ENCODE results near the gene DSTN. TPM values are rescaled to one million over a fixed set of nuclear protein-coding genes. Genes with fewer than 3 reads are reported as not detected.

Gene DSTN
- total and polyA plus RNA-seq, 2 donors (not counting 3 experiments of a cell fraction or from before 2014, with no cell fraction given): 66.1 to 300 TPM

GRCh38 chr20:17629025-17629424, 59.1 kb downstream of the DSTN start:
- no peaks in the 10 kb centered on the region for H3K9me3 ChIP-seq (replicated peaks; ENCODE audit: control insufficient read depth, insufficient read depth, low read length)
- dilution Hi-C loops (cut with MboI; ENCODE audit: extremely low pct_ligation_motif_present, low sequenced_read_pairs): no loop called here
- H3K4me3 ChIP-seq (replicated peaks in 1 of 3; ENCODE audit: insufficient read depth in 1 of 3, low read depth in 1 of 3, low read length in 3 of 3): no peak overlapping the region
- intact Hi-C loops (cut with micrococcal nuclease): no loop called here
- no peak overlapping the region for H3K9ac ChIP-seq (replicated peaks; ENCODE audit: extremely low read depth, insufficient read depth, low read length)
- BruUV-seq (replicated peaks): no TSS peak
- no peak for DNase-seq (ENCODE audit: low read depth, low spot score)
- ChIA-PET POLR2A (no interaction called here), CTCF (interaction anchor here (1.0 kb wide), 1 partner anchor 124 kb away, joined by 4 read pairs; no protein-coding TSS in a partner anchor)
- no peak overlapping the region for H2AFZ ChIP-seq (ENCODE audit: low read depth, low read length)
- H3K79me2 ChIP-seq (ENCODE audit: control insufficient read depth, insufficient read depth, low read length): no peaks in the 10 kb centered on the region
- no peaks in the 10 kb centered on the region for H3K9me1 ChIP-seq (replicated peaks; ENCODE audit: control insufficient read depth, extremely low read depth, insufficient read depth, low read length)
- no peaks in the 10 kb centered on the region for H3K27me3 ChIP-seq (ENCODE audit: control insufficient read depth in 2 of 2, insufficient read depth in 2 of 2, low read length in 2 of 2)
- no peak overlapping the region for H3K27ac ChIP-seq (ENCODE audit: insufficient read depth, low read depth, low read length)
- no peak overlapping the region for H3K4me2 ChIP-seq (ENCODE audit: insufficient read depth, low read length)
- peaks cover 12 to 94% of the 10 kb centered on the region in 2 experiments for H3K36me3 ChIP-seq (ENCODE audit: control insufficient read depth in 2 of 2, extremely low read depth in 1 of 2, insufficient read depth in 2 of 2, low read length in 2 of 2)
- H3K4me1 ChIP-seq (ENCODE audit: control insufficient read depth, extremely low read depth, insufficient read depth, low read length): no peaks in the 10 kb centered on the region
- no peaks in the 10 kb centered on the region for H4K20me1 ChIP-seq (replicated peaks; ENCODE audit: control insufficient read depth, extremely low read depth, insufficient read depth, low read length)
- no peak for TF ChIP-seq MYC (IDR thresholded peaks at IDR 0.05; ENCODE audit: low read depth, low read length)
- no peak for TF ChIP-seq EZH2 (IDR thresholded peaks at IDR 0.05; ENCODE audit: borderline replicate concordance, low read depth, low read length, severe bottlenecking)
- TF ChIP-seq POLR2A (IDR thresholded peaks at IDR 0.05; ENCODE audit: low read depth, low read length): no peak
- no peak for TF ChIP-seq POLR2AphosphoS5 (IDR thresholded peaks at IDR 0.05; ENCODE audit: insufficient read depth, low read depth, low read length)
- FAIRE-seq: no peak

GRCh38 chr20:17629678-17630089, 59.8 kb downstream of the DSTN start:
- Histone ChIP-seq H3K9me3 (replicated peaks; ENCODE audit: control insufficient read depth, insufficient read depth, low read length) (no peaks in the 10 kb centered on the region), H3K79me2 (ENCODE audit: control insufficient read depth, insufficient read depth, low read length) (no peaks in the 10 kb centered on the region), H3K4me3 (replicated peaks in 1 of 3; ENCODE audit: insufficient read depth in 1 of 3, low read depth in 1 of 3, low read length in 3 of 3) (no peak overlapping the region), H3K9ac (replicated peaks; ENCODE audit: extremely low read depth, insufficient read depth, low read length) (no peak overlapping the region), H2AFZ (ENCODE audit: low read depth, low read length) (no peak overlapping the region), H3K27ac (ENCODE audit: insufficient read depth, low read depth, low read length) (no peak overlapping the region), H3K4me1 (ENCODE audit: control insufficient read depth, extremely low read depth, insufficient read depth, low read length) (no peaks in the 10 kb centered on the region), H4K20me1 (replicated peaks; ENCODE audit: control insufficient read depth, extremely low read depth, insufficient read depth, low read length) (no peaks in the 10 kb centered on the region), H3K9me1 (replicated peaks; ENCODE audit: control insufficient read depth, extremely low read depth, insufficient read depth, low read length) (no peaks in the 10 kb centered on the region), H3K27me3 (ENCODE audit: control insufficient read depth in 2 of 2, insufficient read depth in 2 of 2, low read length in 2 of 2) (no peaks in the 10 kb centered on the region), H3K4me2 (ENCODE audit: insufficient read depth, low read length) (no peak overlapping the region), H3K36me3 (ENCODE audit: control insufficient read depth in 2 of 2, extremely low read depth in 1 of 2, insufficient read depth in 2 of 2, low read length in 2 of 2) (peaks cover 14 to 93% of the 10 kb centered on the region in 2 experiments)
- no peak for DNase-seq (ENCODE audit: low read depth, low spot score)
- FAIRE-seq: no peak
- BruUV-seq (replicated peaks): no TSS peak
- intact Hi-C loops (cut with micrococcal nuclease): no loop called here
- TF ChIP-seq POLR2A (IDR thresholded peaks at IDR 0.05; ENCODE audit: low read depth, low read length): no peak
- no peak for TF ChIP-seq CTCF (IDR thresholded peaks at IDR 0.05; ENCODE audit: extremely low read depth in 1 of 2, insufficient read depth in 1 of 2, low read depth in 1 of 2, low read length in 2 of 2)
- no peak for TF ChIP-seq GATA2 (IDR thresholded peaks at IDR 0.05; ENCODE audit: insufficient read depth, insufficient read length, low read depth, low read length)
- TF ChIP-seq MYC (IDR thresholded peaks at IDR 0.05; ENCODE audit: low read depth, low read length): no peak
- no peak for TF ChIP-seq JUN (IDR thresholded peaks at IDR 0.05; ENCODE audit: borderline replicate concordance, insufficient read depth, insufficient read length, low read depth)
- no peak for TF ChIP-seq MAX (IDR thresholded peaks at IDR 0.05; ENCODE audit: insufficient read depth, insufficient read length)
- TF ChIP-seq FOS (IDR thresholded peaks at IDR 0.05; ENCODE audit: borderline replicate concordance, insufficient read depth, low read length): no peak
- no peak for TF ChIP-seq EZH2 (IDR thresholded peaks at IDR 0.05; ENCODE audit: borderline replicate concordance, low read depth, low read length, severe bottlenecking)
- TF ChIP-seq POLR2AphosphoS5 (IDR thresholded peaks at IDR 0.05; ENCODE audit: insufficient read depth, low read depth, low read length): no peak
- POLR2A ChIA-PET: no interaction called here
- dilution Hi-C loops (cut with MboI; ENCODE audit: extremely low pct_ligation_motif_present, low sequenced_read_pairs): no loop called here
- CTCF ChIA-PET: interaction anchor here (1.0 kb wide), 1 partner anchor 124 kb away, joined by 4 read pairs; no protein-coding TSS in a partner anchor

Measured in endothelial cell of umbilical vein (primary cell).